CD8-positive, alpha-beta memory T cell (primary cell): Measurements from ENCODE around the gene ZNF579. TPM values are rescaled to one million over a fixed set of nuclear protein-coding genes. Genes with fewer than 3 reads are reported as not detected.

Source experiments
- CTCF ChIA-PET: fragments of 350-600 bp; sonication (Branson Sonifier 250); formaldehyde crosslinking; loops from one replicate; lab custom pipeline; 2021; ENCODE audit warnings: antibody characterized with exemption; lab: Charles Lee
- POLR2A ChIA-PET: fragments of 350-600 bp; sonication (Branson Sonifier 250); formaldehyde crosslinking; loops from one replicate; lab custom pipeline; 2021; ENCODE audit warnings: antibody characterized with exemption; lab: Charles Lee
- DNase-seq, 5 donors: peaks; one replicate each; pipeline versions ENCODE4 v3.0.0 to v3.0.0-alpha.2; 2020 to 2022; ENCODE audit warnings: mixed read lengths in 1 of 5
- H3K27ac ChIP-seq: one replicate; pipeline ENCODE4 v1.7.0; 2013; ENCODE audit warnings: low read depth, mild to moderate bottlenecking, low read length, moderate library complexity
- H3K27me3 ChIP-seq: 2 replicates; pipeline ENCODE4 v1.7.0; 2013; ENCODE audit warnings: low read length, mild to moderate bottlenecking; ENCODE audit not compliant: insufficient read depth, poor library complexity, severe bottlenecking
- H3K36me3 ChIP-seq: 2 replicates; pipeline ENCODE4 v1.7.0; 2013; ENCODE audit warnings: mild to moderate bottlenecking, low read length, moderate library complexity; ENCODE audit not compliant: insufficient read depth
- H3K4me1 ChIP-seq: 2 replicates; pipeline ENCODE4 v1.7.0; 2013; ENCODE audit warnings: mild to moderate bottlenecking, low read length, moderate library complexity; ENCODE audit not compliant: insufficient read depth
- H3K4me3 ChIP-seq: 2 replicates; pipeline ENCODE4 v1.7.0; 2013; ENCODE audit warnings: mild to moderate bottlenecking, low read length
- H3K9me3 ChIP-seq: 2 replicates; pipeline ENCODE4 v1.7.0; 2013; ENCODE audit warnings: mild to moderate bottlenecking, low read length
- H3K27ac Mint-ChIP-seq, 8 donors: one replicate each; pipeline ENCODE4 v1.8.0; 2020 to 2021; ENCODE audit warnings: mixed read lengths in 8 of 8, mild to moderate bottlenecking in 6 of 8, inconsistent platforms in 3 of 8, moderate library complexity in 3 of 8
- H3K27me3 Mint-ChIP-seq, 2 donors: one replicate each; pipeline ENCODE4 v1.8.0; 2020 to 2021; ENCODE audit warnings: mixed read lengths in 2 of 2, mild to moderate bottlenecking in 1 of 2, moderate library complexity in 1 of 2
- H3K36me3 Mint-ChIP-seq, 3 donors: one replicate each; pipeline ENCODE4 v1.8.0; 2020 to 2021; ENCODE audit warnings: mixed read lengths in 3 of 3, inconsistent platforms in 1 of 3, mild to moderate bottlenecking in 1 of 3
- H3K4me1 Mint-ChIP-seq, 3 donors: one replicate each; pipeline ENCODE4 v1.8.0; 2020 to 2021; ENCODE audit warnings: mixed read lengths in 3 of 3, inconsistent platforms in 1 of 3, mild to moderate bottlenecking in 1 of 3
- H3K4me3 Mint-ChIP-seq, 7 donors: one replicate each; pipeline ENCODE4 v1.8.0; 2020 to 2021; ENCODE audit warnings: mixed read lengths in 7 of 7, mild to moderate bottlenecking in 6 of 7, moderate library complexity in 4 of 7, inconsistent platforms in 2 of 7
- H3K9me3 Mint-ChIP-seq, 5 donors: one replicate each; pipeline ENCODE4 v1.8.0; 2020 to 2022; ENCODE audit warnings: mixed read lengths in 5 of 5, mild to moderate bottlenecking in 3 of 5, moderate library complexity in 2 of 5, inconsistent platforms in 1 of 5
- polyA plus RNA-seq: library from polyadenylated mRNA; unstranded; fragments of 300-500 nt; fragmentation: Illumina TruSeq; gene quantifications from one replicate; pipeline ENCODE4 v1.2.3, GENCODE V29; 2021
- total RNA-seq, 2 experiments: library from RNA; stranded (reverse); gene quantifications; one replicate each; pipeline ENCODE4 v1.2.3, GENCODE V29; 2021

Gene ZNF579
- total and polyA plus RNA-seq, 3 experiments from 2014 or later = 0.35 to 6.6 (median 6.0) TPM

DNA sequence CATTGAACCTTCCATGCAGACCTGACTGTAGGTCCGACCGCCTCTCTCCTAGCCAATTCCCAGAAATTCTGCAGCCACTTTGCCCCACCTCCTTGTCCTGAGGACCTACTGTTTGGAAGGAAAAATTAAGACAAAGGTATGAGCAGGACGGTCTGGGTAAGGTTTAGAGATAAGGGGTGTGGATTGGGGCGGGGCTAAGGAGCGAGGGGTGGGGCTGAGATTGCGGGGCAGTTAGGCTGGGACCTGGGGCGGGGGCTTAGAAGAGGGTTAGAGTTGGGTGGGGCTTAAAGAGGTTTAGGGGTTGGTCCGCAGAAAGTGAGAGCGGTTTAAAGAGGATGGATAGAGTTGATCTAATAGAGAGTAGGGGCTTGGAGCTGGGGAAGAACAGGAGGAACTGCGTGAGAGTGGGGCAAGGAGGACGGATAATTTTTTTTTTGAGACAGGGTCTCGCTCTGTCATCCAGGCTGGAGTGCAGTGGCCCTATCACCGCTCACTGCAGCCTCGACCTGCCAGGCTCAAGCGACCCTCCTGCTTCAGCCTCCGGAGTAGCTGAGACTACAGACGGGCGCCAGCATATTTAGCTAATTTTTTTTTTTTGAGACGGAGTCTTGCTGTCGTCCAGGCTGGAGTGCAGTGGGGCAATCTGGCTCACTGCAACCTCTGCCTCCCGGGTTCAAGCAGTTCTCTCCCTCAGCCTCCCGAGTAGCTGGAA is 23.1 kb upstream of the ZNF579 start:
- Mint-ChIP-seq H3K4me1 (peaks cover 41 to 61% (median 56%) of the 10 kb centered on the region in 3 donors), H3K27me3 (no peaks in the 10 kb centered on the region), H3K27ac (peak overlapping the region in 6 of 8 donors; percentile 26 to 94 (median 54)), H3K4me3 (peak overlapping the region; percentile 14 to 90 (median 38)), H3K36me3 (peaks cover 0 to 40% (median 4%) of the 10 kb centered on the region in 3 donors), H3K9me3 (no peaks in the 10 kb centered on the region)
- Histone ChIP-seq H3K27ac (peak overlapping the region; percentile 80), H3K27me3 (no peaks in the 10 kb centered on the region), H3K4me3 (no peak overlapping the region), H3K9me3 (no peaks in the 10 kb centered on the region), H3K4me1 (peaks cover 36% of the 10 kb centered on the region), H3K36me3 (no peaks in the 10 kb centered on the region)
- POLR2A ChIA-PET = interaction anchor here (1.5 kb wide), 1 partner anchor 36 kb away, joined by 4 read pairs; no protein-coding TSS in a partner anchor
- no peak for DNase-seq
- CTCF ChIA-PET = interaction anchor here (1.2 kb wide), 1 partner anchor 21 kb away, joined by 3 read pairs; the partner anchor contains the start of gene ZNF784

DNA sequence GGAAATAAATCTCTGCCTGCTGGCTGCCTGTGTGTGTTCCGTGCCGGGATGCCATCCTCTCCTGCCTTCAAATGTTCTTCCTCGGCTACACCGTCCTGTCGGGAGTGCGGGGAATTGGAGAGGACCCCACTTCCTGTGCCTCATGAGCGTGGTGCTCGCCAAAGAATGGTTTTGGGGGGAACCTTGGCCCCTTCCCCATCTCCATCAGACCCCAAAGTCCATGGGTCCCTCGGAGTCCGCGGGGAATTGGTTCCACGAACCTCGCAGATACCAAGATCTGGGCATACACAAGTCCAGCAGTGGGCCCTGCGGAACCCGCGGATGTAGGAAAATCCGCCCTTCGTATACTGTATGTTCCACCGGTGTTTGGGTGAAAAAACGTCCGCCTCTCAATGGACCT is 22.5 kb upstream of the ZNF579 start:
- Histone ChIP-seq H3K27me3 (no peaks in the 10 kb centered on the region), H3K36me3 (no peaks in the 10 kb centered on the region), H3K4me1 (peaks cover 42% of the 10 kb centered on the region), H3K27ac (no peak overlapping the region), H3K4me3 (no peak overlapping the region), H3K9me3 (no peaks in the 10 kb centered on the region)
- Mint-ChIP-seq H3K9me3 (no peaks in the 10 kb centered on the region), H3K4me3 (peak overlapping the region in 4 of 7 donors; percentile 14 to 39 (median 25)), H3K36me3 (peaks cover 0 to 39% (median 4%) of the 10 kb centered on the region in 3 donors), H3K27ac (peak overlapping the region in 2 of 8 donors; percentile 47 to 57), H3K27me3 (no peaks in the 10 kb centered on the region), H3K4me1 (peaks cover 42 to 59% (median 55%) of the 10 kb centered on the region in 3 donors)
- no peak for DNase-seq
- ChIA-PET CTCF (no interaction called here), POLR2A (no interaction called here)

DNA sequence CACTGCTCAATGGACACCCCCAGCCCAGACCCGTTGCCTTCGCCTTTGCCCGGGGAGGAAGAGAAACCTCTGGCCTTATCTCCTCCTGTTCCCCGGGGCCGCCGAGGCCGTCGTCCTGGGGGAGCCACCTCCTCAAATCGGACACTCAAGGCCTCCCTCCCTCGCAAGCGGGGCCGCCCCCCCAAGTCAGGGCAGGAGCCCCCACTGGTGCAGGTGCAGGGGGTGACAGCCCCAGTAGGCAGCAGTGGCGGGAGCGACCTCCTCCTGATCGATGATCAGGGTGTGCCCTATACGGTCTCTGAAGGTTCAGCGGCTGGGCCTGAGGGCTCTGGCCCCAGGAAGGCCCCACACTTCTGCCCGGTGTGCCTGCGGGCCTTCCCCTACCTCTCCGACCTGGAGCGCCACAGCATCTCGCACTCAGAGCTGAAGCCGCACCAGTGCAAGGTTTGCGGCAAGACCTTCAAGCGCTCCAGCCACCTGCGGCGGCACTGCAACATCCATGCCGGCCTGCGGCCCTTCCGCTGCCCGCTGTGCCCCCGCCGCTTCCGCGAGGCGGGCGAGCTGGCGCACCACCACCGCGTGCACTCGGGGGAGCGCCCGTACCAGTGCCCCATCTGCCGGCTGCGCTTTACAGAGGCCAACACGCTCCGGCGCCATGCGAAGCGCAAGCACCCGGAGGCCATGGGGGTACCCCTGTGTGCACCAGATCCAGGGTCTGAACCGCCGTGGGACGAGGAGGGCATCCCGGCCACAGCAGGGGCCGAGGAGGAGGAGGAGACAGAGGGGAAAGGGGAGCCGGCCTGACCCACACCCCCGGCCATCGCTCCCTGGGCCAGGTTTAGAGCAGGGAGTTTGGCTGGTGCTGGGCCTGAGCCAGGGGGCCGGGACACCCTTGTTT is 21.7 kb upstream of the ZNF579 start:
- CTCF ChIA-PET = interaction anchor here (3.9 kb wide), 1 partner anchor 23 kb away, joined by 15 read pairs; the partner anchor contains the start of gene ZNF784
- Mint-ChIP-seq H3K36me3 (peaks cover 0 to 33% (median 0%) of the 10 kb centered on the region in 3 donors), H3K27ac (no peak overlapping the region), H3K9me3 (no peaks in the 10 kb centered on the region), H3K4me1 (peaks cover 34 to 52% (median 48%) of the 10 kb centered on the region in 3 donors), H3K27me3 (no peaks in the 10 kb centered on the region), H3K4me3 (peak overlapping the region in 1 of 7 donors; percentile 91)
- Histone ChIP-seq H3K4me3 (no peak overlapping the region), H3K27ac (no peak overlapping the region), H3K36me3 (no peaks in the 10 kb centered on the region), H3K9me3 (no peaks in the 10 kb centered on the region), H3K4me1 (peaks cover 38% of the 10 kb centered on the region), H3K27me3 (no peaks in the 10 kb centered on the region)
- POLR2A ChIA-PET = interaction anchor here (0.5 to 0.7 kb wide), 2 partner anchors 40 to 98 kb away, joined by 3 to 4 read pairs; no protein-coding TSS in a partner anchor
- DNase-seq = no peak

DNA sequence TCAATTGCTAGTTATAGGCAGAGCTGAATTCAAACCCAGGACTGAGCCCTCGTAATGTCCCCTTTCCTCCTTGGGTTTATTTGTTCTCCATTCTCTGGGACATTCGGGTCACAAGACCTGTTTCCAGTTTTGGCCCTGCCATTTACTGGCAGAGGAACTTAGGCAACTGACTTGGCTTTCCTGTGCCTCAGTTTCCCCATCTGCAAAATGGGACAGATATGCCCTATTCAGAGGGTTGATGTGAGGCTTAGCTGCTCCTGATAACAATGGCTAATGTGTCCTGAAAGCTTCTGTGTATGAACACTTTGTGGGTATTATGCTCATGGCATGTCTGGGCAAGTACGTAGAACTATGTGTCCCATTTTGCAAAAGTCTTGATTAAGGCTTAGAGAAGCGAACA is 20.4 kb upstream of the ZNF579 start:
- peaks cover 26% of the 10 kb centered on the region for H3K4me1 ChIP-seq
- Mint-ChIP-seq H3K27ac (peak overlapping the region; percentile 66 to 95 (median 82)), H3K36me3 (peaks cover 0 to 34% (median 5%) of the 10 kb centered on the region in 3 donors), H3K4me1 (peaks cover 23 to 39% (median 35%) of the 10 kb centered on the region in 3 donors), H3K9me3 (no peaks in the 10 kb centered on the region), H3K4me3 (peak overlapping the region; percentile 73 to 91 (median 88)), H3K27me3 (no peaks in the 10 kb centered on the region)
- H3K9me3 ChIP-seq = no peaks in the 10 kb centered on the region
- peaks cover 2% of the 10 kb centered on the region for H3K36me3 ChIP-seq
- POLR2A ChIA-PET = interaction anchor here (2.5 kb wide), 1 partner anchor 347 kb away, joined by 7 read pairs; no protein-coding TSS in a partner anchor
- CTCF ChIA-PET = interaction anchor here (3.9 kb wide), 1 partner anchor 25 kb away, joined by 15 read pairs; the partner anchor contains the start of gene ZNF784
- peak overlapping the region; percentile 35 for H3K4me3 ChIP-seq
- no peak for DNase-seq
- peak overlapping the region; percentile 91 for H3K27ac ChIP-seq
- H3K27me3 ChIP-seq = no peaks in the 10 kb centered on the region

DNA sequence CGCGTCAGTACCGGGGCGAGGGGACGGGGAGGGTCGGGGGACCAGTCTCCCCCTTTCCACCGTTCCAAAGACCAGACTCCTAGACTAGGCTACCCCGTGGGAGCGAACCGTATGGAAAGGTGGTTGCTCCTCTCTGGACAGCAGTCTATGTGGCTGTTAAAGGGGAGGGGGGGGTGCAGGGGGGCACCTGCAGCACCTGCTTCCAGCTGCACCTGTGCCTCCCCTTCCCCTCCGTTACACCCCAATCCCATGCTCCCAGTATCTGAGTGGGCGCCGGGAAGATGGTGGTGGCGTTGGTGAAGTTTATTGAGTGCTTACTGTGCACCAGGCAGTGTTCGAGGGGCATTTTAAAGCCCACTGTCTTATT is 20.0 kb upstream of the ZNF579 start:
- Histone ChIP-seq H3K4me1 (peaks cover 23% of the 10 kb centered on the region), H3K36me3 (peaks cover 6% of the 10 kb centered on the region), H3K9me3 (no peaks in the 10 kb centered on the region), H3K27me3 (no peaks in the 10 kb centered on the region), H3K27ac (peak overlapping the region; percentile 91), H3K4me3 (peak overlapping the region; percentile 35)
- CTCF ChIA-PET = interaction anchor here (1.0 to 3.9 kb wide), 2 partner anchors 25 to 133 kb away, joined by 3 to 15 read pairs; partner anchors contain the start of gene ZNF784
- Mint-ChIP-seq H3K4me3 (peak overlapping the region; percentile 73 to 91 (median 88)), H3K9me3 (no peaks in the 10 kb centered on the region), H3K27ac (peak overlapping the region; percentile 66 to 95 (median 82)), H3K27me3 (peaks cover 0 to 1% of the 10 kb centered on the region in 2 donors), H3K36me3 (peaks cover 2 to 35% (median 5%) of the 10 kb centered on the region in 3 donors), H3K4me1 (peaks cover 19 to 36% (median 32%) of the 10 kb centered on the region in 3 donors)
- no peak for DNase-seq
- POLR2A ChIA-PET = interaction anchor here (1.2 to 2.5 kb wide), 3 partner anchors 32 to 346 kb away, joined by 3 to 10 read pairs (median 7); partner anchors contain the start of gene ZNF628

DNA sequence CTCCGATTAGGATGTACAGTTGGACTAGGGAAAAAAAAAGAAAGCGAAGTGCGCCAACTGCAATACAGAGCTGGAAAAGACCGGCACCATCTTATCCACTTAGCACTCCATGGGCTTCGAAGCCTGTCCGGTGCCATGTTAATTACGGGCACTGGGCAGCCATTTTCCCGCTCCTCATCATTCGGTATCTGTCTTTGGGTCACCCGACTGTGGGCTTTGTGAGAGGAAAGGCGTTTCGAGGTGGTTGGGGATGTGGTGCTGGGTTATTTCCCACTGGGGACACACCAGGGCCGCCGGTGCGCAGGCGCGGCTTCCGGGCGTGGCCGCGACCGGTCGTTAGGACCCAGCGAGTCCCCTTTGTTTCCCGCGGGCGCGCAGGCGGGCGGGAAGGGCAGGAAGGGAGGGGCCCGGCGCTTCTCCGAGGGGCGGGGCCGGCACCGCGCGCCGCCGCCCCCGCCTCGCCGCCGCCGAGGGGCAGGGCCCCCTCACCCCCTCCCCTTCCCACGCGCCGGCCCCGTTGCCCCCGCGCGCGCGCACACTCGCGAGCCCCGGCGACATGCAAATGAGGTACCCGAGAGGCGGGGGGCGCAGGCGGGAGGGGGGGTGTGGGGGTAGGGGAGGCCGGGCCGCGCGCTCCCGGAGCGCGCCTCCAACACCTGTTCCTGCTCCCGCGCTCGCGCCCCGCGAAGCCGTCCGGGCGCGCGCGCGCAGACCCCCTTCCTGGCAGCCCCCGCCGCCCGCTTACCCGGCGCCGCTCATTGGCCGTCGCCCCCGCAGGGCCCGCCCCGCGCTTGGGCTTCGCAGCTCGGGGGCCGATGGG is 19.4 kb upstream of the ZNF579 start, which contains the start of gene ZNF524:
Gene ZNF524 (plus strand): TSS at position 447 of the 820 bp plus-strand sequence. CDS start 1,825 bp downstream, outside the sequence.
- H3K4me1 Mint-ChIP-seq = peaks cover 21 to 35% (median 32%) of the 10 kb centered on the region in 3 donors
- H3K4me3 Mint-ChIP-seq = peak within 1 kb of the TSS; percentile 95 to 100 (median 98)
- H3K9me3 Mint-ChIP-seq = no peaks in the 10 kb centered on the region
- peaks cover 12% of the 10 kb centered on the region for H3K36me3 ChIP-seq
- H3K9me3 ChIP-seq = no peaks in the 10 kb centered on the region
- CTCF ChIA-PET = interaction anchor here (1.0 to 3.9 kb wide), 4 partner anchors 19 to 133 kb away, joined by 3 to 15 read pairs (median 4); partner anchors contain the start of gene ZNF784
- POLR2A ChIA-PET = interaction anchor here (0.8 to 2.5 kb wide), 18 partner anchors 16 to 1137 kb away, joined by 3 to 34 read pairs (median 5); partner anchors contain the start of genes ISOC2, KMT5C, PPP6R1 and U2AF2
- H3K27me3 Mint-ChIP-seq = peaks cover 0 to 1% of the 10 kb centered on the region in 2 donors
- H3K27ac ChIP-seq = peak within 1 kb of the TSS; percentile 91
- DNase-seq = peak; percentile 74 to 94 (median 90)
- peaks cover 23% of the 10 kb centered on the region for H3K4me1 ChIP-seq
- peaks cover 8 to 41% (median 10%) of the 10 kb centered on the region in 3 donors for H3K36me3 Mint-ChIP-seq
- peak within 1 kb of the TSS; percentile 92 to 100 (median 98) for H3K27ac Mint-ChIP-seq
- no peaks in the 10 kb centered on the region for H3K27me3 ChIP-seq
- peak within 1 kb of the TSS; percentile 99 for H3K4me3 ChIP-seq
